SW 1271 (cell line): Measurements from ENCODE around the gene MCF2L.
"Not testable (repeated sequence)": the region's sequence is repeated elsewhere in the genome, so short reads cannot be mapped to it uniquely, and the experiment has no call there.

ENCODE experiments used
- DNase-seq, 2 experiments: peaks; one replicate each; lab custom pipeline; 2025; lab: John Stamatoyannopoulos, UW

MCF2L gene

GRCh38 chr13:113064534-113065405, 95.8 kb downstream of the MCF2L start:
- DNase-seq = no peak

GRCh38 chr13:113065406-113066141, 96.6 kb downstream of the MCF2L start:
- no peak for DNase-seq

- DNase-seq = no peak
Observed at GRCh38 chr13:113066142-113066455, 97.1 kb downstream of the MCF2L start.

GRCh38 chr13:113066746-113067145, 97.7 kb downstream of the MCF2L start:
- DNase-seq = no peak

GRCh38 chr13:113069861-113070805, 101.1 kb downstream of the MCF2L start:
- DNase-seq = no peak

- no peak for DNase-seq
Observed at GRCh38 chr13:113070855-113071254, 101.8 kb downstream of the MCF2L start.

- DNase-seq = no peak
Observed at GRCh38 chr13:113072376-113072775, 103.4 kb downstream of the MCF2L start.

GRCh38 chr13:113073942-113074341, 104.9 kb downstream of the MCF2L start:
- no peak for DNase-seq

GRCh38 chr13:113074401-113074800, 105.4 kb downstream of the MCF2L start:
- DNase-seq = no peak

- no peak for DNase-seq
Observed at GRCh38 chr13:113074876-113075275, 105.9 kb downstream of the MCF2L start.

- DNase-seq = no peak
Observed at GRCh38 chr13:113075711-113076110, 106.7 kb downstream of the MCF2L start.

GRCh38 chr13:113076681-113077401, 107.8 kb downstream of the MCF2L start:
- no peak for DNase-seq

GRCh38 chr13:113077566-113077952, 108.5 kb downstream of the MCF2L start:
- DNase-seq = no peak

GRCh38 chr13:113077953-113078901, 109.2 kb downstream of the MCF2L start:
- DNase-seq = no peak

- no peak for DNase-seq
Observed at GRCh38 chr13:113078902-113079780, 110.1 kb downstream of the MCF2L start.

GRCh38 chr13:113079781-113080080, 110.7 kb downstream of the MCF2L start:
- DNase-seq = not testable (repeated sequence)

GRCh38 chr13:113080361-113080831, 111.4 kb downstream of the MCF2L start:
- no peak for DNase-seq

- no peak for DNase-seq
Observed at GRCh38 chr13:113080901-113081521, 112.0 kb downstream of the MCF2L start.
